Measurements from ENCODE around the gene FOXN1. TPM values are rescaled to one million over a fixed set of nuclear protein-coding genes. Genes with fewer than 3 reads are reported as not detected.
"Not testable (repeated sequence)": the region's sequence is repeated elsewhere in the genome, so short reads cannot be mapped to it uniquely, and the experiment has no call there.

Gene FOXN1
- total RNA-seq, 1 experiment from 2014 or later: not detected

DNA sequence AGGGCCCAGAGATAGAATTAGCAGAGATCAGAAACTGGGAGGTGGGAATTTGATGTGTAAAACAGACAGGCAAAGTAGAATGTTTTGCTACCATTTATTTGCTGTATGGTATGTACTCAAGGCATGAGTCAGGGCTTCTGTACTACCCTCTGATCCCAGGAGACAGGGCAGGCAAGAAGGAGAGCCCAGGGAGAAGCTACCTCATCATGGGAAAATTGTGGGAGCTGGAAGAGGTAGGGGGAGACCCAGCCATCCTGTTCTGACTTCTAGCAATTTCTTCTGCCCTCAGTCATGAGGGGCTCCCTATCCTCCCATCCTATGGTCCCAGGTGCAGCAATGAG lies 66.9 kb downstream of the FOXN1 start:
- no peak for DNase-seq (ENCODE audit: low spot score)

DNA sequence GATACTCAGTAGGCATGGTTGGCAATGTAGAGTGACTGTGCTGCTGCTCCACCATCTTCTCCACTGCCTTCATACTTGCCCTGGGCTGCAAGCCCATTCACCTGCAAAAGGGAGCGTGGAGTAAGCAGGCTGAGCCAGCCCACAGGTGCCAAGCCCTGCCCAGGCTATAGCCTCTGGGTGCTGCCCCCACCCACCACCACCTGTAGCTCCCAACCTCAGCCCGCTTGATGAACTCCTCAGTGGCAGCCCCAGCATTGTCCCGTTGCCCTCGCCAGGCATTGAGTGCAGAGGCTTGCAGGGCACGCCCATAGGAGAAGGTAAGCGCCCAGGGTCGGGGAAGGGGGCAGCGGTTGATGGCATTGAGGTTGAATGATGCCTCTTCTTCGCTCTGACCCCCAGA lies 67.4 kb downstream of the FOXN1 start:
- no peak for DNase-seq (ENCODE audit: low spot score)

DNA sequence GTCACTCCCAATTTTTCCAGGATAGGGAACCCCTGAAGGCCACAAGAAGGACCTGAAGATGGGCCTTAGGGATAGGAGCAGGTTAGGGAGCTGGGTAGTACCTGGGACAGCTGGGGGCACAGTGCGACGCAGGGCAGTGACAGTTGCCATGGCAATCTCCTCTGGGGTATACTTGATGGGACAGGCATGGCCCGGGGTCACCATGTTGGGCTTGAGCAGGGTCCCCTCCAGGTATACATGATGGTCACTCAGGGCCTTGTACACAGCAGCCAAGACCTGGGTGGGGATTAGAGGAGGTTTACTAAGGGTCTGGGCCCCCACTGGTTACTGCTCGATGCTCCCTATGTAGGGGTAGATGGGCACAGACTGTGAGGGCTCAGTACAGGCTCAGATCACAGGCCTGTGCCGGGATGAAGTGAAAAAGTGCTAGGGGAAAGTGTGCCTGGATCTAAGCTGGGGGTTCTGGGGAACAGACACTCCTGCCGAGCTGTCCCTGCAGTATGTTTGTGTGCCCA lies 67.9 kb downstream of the FOXN1 start:
- DNase-seq (ENCODE audit: low spot score): no peak

DNA sequence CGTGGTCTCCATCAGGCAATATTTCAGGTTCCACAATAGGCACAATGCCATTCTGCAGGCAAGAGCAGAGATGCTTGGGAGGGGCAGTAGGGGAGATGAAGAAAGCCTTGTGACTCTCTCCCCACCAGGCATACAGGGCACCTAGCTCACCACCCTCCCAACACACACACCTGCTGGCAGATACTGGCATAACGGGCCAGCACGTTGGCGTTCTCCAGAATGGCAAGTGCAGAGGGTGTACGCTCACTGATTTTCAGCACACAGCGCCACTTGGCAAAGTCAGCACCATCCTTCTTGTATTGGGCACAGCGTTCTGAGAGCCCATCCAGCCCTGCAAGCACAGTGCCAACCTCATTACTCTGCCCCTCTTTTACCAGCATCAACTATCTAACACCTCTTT lies 68.4 kb downstream of the FOXN1 start:
- no peak for DNase-seq (ENCODE audit: low spot score)

DNA sequence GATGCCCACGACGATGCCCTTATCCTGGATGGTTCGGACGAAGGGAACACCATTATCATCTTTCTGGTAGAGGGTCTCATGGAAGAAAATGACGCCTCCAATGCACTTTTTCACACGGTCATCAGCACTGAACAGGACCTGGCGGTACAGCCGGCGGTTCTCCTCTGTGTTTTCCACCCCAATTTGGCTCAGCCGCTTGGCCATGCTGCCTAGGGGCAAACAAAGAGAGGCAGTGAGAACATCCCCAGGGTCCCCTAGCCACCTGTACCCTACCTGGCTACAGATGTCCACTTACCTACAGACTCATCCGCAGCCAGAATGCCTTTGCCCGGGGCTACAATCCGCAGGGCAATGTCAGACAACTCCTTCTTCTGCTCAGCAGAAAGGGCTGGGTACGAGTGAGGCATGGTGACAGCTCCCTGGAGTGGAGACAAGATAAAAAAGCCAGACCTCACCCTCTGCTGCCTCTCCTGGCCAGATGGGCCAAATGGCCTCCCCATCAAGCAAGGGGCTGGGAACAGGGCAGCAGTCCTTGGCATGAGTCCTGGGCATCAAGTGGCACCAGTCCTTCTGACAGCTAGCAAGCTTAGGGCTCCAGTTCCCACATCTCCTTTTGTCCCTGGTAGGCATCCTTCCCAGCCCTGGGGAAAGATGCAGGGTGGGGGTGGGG lies 69.1 kb downstream of the FOXN1 start:
- no peak for DNase-seq (ENCODE audit: low spot score)

DNA sequence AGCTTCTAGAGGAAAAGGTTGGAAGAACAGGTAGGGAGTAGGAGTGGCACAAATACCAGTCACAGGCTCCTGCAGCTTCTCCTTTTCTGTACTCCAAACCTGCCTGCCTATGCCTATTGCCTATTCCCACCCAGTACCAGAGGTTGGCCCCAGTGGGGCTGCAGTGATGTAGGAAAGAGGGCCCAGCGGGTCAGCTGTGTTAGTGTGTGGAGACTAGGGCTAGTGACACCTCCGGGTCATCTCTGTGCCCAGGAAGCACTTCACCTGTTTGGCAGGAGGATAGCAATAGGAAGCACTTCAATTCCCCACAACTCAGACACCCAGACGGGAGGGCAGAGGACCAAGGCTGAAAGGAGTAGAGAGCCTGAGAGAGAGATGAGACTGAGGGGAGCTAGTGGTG lies 69.9 kb downstream of the FOXN1 start:
- not testable (repeated sequence) for DNase-seq (ENCODE audit: low spot score)

DNA sequence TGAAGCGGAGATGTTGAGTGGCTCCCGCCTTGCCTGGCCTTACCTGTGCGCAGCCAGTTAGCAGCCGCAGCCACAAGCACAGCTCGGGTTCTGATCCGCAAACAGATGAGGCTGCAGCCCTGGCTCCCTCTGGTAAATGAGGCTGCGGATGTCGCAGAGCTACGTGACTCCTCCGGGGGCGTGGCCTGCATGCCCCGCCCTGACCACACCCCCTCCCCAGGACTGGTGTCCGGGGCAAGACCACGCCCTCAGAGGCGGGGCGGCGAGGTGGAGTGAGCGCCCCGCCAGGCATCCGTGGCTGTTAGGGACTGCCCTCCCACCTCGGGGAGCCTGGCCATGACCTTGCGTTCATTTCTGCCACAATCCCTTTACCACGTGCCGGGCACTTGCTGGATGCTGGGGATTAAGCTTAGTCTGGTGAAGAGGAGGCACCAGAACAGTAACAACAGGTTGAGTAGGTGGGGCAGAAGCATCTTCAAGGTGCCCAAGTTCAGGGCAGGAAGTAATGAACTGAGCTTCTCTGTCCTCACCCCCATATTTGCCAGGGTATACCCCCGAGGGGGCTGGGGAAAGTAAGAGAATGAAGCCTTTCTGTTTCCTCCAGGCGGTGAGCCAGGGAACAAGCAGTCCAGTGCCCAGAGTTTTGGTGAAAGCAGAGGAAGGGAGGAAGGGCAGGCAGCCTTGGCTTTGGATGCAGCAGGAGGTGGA lies 70.8 kb downstream of the FOXN1 start, which contains the start of gene ALDOC:
Gene ALDOC (minus strand): TSS at position 138 of the 708 bp plus-strand sequence. CDS start 1,363 bp downstream, outside the sequence.
- peak; percentile 34 for DNase-seq (ENCODE audit: low spot score)

DNA sequence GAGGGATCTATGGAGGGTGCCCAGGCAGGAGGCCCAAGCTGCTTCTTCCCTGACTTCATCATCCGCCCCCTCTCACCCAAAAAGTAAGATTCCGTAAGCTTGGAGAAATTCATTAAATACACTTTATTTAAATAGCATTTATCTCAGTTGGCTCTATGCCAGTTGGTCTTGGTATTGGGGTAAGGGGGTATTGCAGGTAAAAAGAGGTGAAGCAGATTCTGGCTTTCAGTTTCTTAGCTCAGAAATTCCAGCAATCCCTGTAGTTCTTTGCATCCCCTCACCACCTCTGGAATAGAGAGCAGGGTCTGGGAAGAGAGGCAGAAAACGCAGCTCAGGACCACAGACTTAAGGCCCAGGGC lies 71.3 kb downstream of the FOXN1 start:
- no peak for DNase-seq (ENCODE audit: low spot score)

DNA sequence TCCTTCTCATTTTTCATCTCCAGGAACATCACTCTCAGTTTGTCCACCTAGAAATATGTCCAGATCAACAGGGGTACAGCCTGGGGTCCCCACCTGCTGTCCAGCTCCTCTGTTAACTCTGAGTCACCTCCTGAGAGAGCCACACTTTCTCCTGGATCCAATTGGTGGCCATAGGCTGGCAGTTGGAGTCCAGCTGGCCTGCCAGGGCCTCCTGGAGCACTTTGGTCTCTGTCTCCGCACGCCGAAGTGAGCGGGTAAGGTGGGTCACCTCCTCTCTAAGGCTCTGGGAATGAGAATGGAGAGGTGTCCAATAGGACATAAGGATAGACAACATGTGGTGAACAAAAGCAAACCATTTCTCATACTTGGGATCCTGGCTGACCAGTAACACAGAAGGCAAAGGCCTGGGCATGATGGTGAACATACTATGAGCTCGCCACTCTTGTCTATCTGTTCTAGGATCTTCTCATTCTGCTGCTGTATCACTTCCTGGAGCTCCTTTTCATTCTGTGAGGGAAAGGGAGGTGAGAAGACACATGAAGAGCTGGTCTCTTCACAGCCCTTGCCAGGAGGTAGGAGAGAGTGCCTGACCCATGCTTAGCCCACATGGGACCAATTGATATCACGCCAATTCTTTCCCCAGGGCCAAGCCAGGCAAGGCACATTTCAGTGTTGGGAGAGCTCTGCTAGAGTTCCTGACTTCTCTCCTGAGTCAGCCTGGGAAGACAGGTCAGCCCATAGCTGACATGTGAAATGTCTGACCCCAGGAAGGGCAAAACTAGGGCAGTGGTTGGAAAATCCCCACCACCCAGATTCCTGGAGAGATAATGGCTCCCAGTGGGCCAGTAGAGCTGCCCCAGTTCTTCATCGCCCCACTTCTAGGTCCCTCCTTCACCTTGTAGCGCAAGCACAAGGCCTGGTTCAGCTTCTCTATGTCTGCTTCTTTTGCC lies 72.4 kb downstream of the FOXN1 start:
- DNase-seq (ENCODE audit: low spot score): no peak

DNA sequence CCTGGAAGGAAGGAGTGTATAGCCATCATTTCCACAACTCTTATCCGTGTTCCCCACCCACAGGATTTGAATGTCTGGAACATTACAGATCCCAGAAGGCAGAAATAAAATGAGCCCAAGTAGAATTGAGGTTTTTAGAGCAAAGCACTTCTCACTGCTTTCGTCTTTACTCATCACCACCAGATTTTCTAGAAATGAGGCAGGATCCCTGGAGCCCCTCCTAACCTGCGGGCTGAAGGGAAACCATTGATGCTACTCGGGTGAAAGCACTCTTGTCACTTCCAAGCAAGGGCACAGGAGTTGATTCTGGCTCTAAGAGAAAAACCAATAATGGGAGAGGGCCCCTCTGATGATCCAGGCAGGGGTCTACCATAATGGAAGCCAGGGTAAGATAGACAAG lies 73.4 kb downstream of the FOXN1 start:
- DNase-seq (ENCODE audit: low spot score): no peak

DNA sequence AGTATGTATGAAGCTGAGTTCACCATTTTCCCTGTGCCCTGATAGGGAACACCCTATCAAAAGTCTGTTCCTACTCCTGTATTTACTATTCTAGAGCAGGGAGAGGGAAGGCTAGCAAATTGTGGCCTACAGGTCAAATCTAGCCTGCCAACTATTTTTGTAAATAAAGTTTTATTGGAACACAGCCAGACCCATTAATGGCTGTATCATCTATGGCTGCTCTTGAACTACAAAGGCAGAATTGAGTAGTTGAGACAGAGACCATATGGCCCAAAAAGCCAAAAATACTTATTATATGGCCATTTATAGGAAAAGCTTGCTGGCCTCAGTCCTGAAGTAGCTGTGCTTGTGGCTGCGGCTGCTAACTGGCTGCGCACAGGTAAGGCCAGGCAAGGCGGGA lies 74.8 kb downstream of the FOXN1 start:
- no peak for DNase-seq (ENCODE audit: low spot score)

DNA sequence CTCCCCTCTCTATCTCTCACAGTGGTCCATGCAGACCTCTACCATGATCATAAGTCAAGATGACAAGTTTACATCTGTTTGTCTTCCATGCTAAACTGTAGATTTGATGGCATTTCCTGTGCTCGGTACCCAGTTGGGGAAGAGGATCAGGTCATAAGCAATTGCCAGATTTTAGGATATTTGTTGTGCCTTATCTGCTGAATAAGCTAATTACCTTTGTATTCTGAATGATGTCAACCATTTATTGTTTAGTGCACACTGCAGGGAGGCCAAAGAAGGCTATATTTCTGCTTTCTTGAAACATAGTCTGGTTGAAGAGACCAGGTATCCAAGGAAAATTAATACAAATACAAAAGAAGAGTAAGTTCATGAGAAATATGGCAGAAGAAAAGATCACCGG lies 76.4 kb downstream of the FOXN1 start:
- no peak for DNase-seq (ENCODE audit: low spot score)

DNA sequence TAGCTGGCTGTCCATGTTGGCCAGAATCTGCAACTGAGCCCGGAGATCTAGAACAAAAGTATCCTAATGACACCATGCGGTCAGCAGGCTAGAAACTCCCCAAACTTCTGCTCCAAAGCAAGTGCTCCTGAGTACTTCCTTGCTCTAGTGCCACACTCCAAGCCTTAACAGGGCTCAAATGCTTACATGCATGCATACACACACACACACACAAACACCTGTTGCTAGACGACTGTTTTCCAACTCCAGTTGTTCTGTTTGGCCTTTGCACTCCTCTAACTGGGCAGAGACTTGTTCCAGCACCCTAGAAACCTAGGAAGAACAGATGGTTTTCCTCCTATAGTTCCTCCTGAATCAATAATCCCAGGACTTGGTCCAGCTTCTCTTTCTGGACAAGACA lies 78.3 kb downstream of the FOXN1 start:
- DNase-seq (ENCODE audit: low spot score): no peak

DNA sequence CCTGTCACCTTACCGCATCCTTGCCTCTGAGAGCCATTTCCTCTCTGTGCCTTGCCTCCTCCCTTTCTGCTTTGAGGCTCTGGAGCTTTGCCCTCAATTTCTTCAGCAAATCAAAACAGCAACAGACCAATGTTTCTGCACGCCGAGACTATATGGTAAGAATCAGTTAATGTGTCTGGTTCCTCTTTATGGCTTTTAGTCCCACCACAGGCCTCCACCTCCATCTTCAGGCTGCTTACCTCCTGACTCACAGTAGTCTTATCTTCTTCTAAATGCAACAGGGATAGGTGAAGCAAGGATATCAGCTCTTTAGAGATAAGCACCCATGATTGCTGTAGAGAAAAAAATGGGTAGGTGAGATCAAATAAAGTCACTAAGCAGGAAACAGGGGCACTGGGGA lies 79.7 kb downstream of the FOXN1 start:
- no peak for DNase-seq (ENCODE audit: low spot score)

Other genes starting within 250 kb of the FOXN1 start
- gene TMEM97, start 187.1 kb upstream of the FOXN1 start, total RNA-seq (2014; rRNA removed; shearing (Covaris generic)): 44.6 and 54.0 TPM in 2 replicates
- gene IFT20, start 170.9 kb upstream of the FOXN1 start, total RNA-seq (2014; rRNA removed; shearing (Covaris generic)): 31.1 and 34.5 TPM in 2 replicates
- 25.1 and 26.3 TPM in 2 replicates for gene TNFAIP1, start 170.6 kb upstream of the FOXN1 start, total RNA-seq (2014; rRNA removed; shearing (Covaris generic))
- gene POLDIP2, start 148.8 kb upstream of the FOXN1 start, total RNA-seq (2014; rRNA removed; shearing (Covaris generic)): 108 and 110 TPM in 2 replicates
- not detected in 2 replicates for gene SEBOX, start 141.1 kb upstream of the FOXN1 start, total RNA-seq (2014; rRNA removed; shearing (Covaris generic))
- gene VTN, start 136.0 kb upstream of the FOXN1 start, total RNA-seq (2014; rRNA removed; shearing (Covaris generic)): not detected in 2 replicates
- 8.7 and 11.2 TPM in 2 replicates for gene SARM1, start 134.7 kb upstream of the FOXN1 start, total RNA-seq (2014; rRNA removed; shearing (Covaris generic))
- 4.7 and 4.9 TPM in 2 replicates for gene SLC46A1, start 100.1 kb upstream of the FOXN1 start, total RNA-seq (2014; rRNA removed; shearing (Covaris generic))
- gene SLC13A2, start 32.7 kb upstream of the FOXN1 start, total RNA-seq (2014; rRNA removed; shearing (Covaris generic)): not detected in 2 replicates
- 39.0 and 39.7 TPM in 2 replicates for gene UNC119, start 46.3 kb downstream of the FOXN1 start, total RNA-seq (2014; rRNA removed; shearing (Covaris generic))
- gene PIGS, start 65.2 kb downstream of the FOXN1 start, total RNA-seq (2014; rRNA removed; shearing (Covaris generic)): 74.4 and 90.7 TPM in 2 replicates
- 6.2 and 8.1 TPM in 2 replicates for gene ALDOC, start 70.5 kb downstream of the FOXN1 start, total RNA-seq (2014; rRNA removed; shearing (Covaris generic))
- 72.2 and 80.2 TPM in 2 replicates for gene SPAG5, start 92.7 kb downstream of the FOXN1 start, total RNA-seq (2014; rRNA removed; shearing (Covaris generic))
- gene RSKR, start 107.8 kb downstream of the FOXN1 start, total RNA-seq (2014; rRNA removed; shearing (Covaris generic)): 2.2 and 2.9 TPM in 2 replicates
- gene BLTP2, start 138.8 kb downstream of the FOXN1 start, total RNA-seq (2014; rRNA removed; shearing (Covaris generic)): 66.0 and 80.6 TPM in 2 replicates
- 76.6 and 82.9 TPM in 2 replicates for gene SDF2, start 155.6 kb downstream of the FOXN1 start, total RNA-seq (2014; rRNA removed; shearing (Covaris generic))
- 19.3 and 26.0 TPM in 2 replicates for gene SUPT6H, start 155.9 kb downstream of the FOXN1 start, total RNA-seq (2014; rRNA removed; shearing (Covaris generic))
- 0.70 TPM in 1 of 2 replicates, not detected in the other for gene PROCA1, start 205.5 kb downstream of the FOXN1 start, total RNA-seq (2014; rRNA removed; shearing (Covaris generic))
- gene RAB34, start 211.5 kb downstream of the FOXN1 start, total RNA-seq (2014; rRNA removed; shearing (Covaris generic)): 233 and 275 TPM in 2 replicates
- gene RPL23A, start 213.6 kb downstream of the FOXN1 start, total RNA-seq (2014; rRNA removed; shearing (Covaris generic)): 957 and 967 TPM in 2 replicates
- 21.0 and 34.2 TPM in 2 replicates for gene TLCD1, start 219.9 kb downstream of the FOXN1 start, total RNA-seq (2014; rRNA removed; shearing (Covaris generic))
- 1.4 and 3.1 TPM in 2 replicates for gene NEK8, start 222.4 kb downstream of the FOXN1 start, total RNA-seq (2014; rRNA removed; shearing (Covaris generic))
- 27.7 and 40.5 TPM in 2 replicates for gene TRAF4, start 237.7 kb downstream of the FOXN1 start, total RNA-seq (2014; rRNA removed; shearing (Covaris generic))